Aorta (tissue), 5 donors: Measurements from ENCODE around the gene AFF4. TPM values are rescaled to one million over a fixed set of nuclear protein-coding genes. Genes with fewer than 3 reads are reported as not detected.

Experiments
- ATAC-seq: fragments of 200-7000 bp; cut with Tn5 transposase; one replicate; pipeline ENCODE4 v1.9.1; 2022; ENCODE audit warnings: moderate library complexity; ENCODE audit not compliant: low FRiP score
- DNase-seq, 2 donors: peaks; one replicate each; pipeline ENCODE4 v3.0.0-alpha.2; 2020
- H3K27ac ChIP-seq, 2 donors: one replicate each; pipeline ENCODE4 v1.5.1; 2013; ENCODE audit warnings: low read length in 2 of 2, mild to moderate bottlenecking in 2 of 2, moderate library complexity in 2 of 2, control low read depth in 1 of 2, inconsistent platforms in 1 of 2, low read depth in 1 of 2
- H3K27me3 ChIP-seq, 2 donors: one replicate each; pipeline ENCODE4 v1.6.1; 2013; ENCODE audit warnings: control low read depth in 1 of 2, low read length in 1 of 2, mild to moderate bottlenecking in 1 of 2, moderate library complexity in 1 of 2; ENCODE audit not compliant: insufficient read depth in 2 of 2, control insufficient read depth in 1 of 2
- H3K36me3 ChIP-seq, 2 donors: one replicate each; pipeline ENCODE4 v1.6.1; 2013; ENCODE audit warnings: control low read depth in 1 of 2, low read length in 1 of 2, mild to moderate bottlenecking in 1 of 2; ENCODE audit not compliant: insufficient read depth in 2 of 2, control insufficient read depth in 1 of 2
- H3K4me1 ChIP-seq, 2 donors: one replicate each; pipeline ENCODE4 v1.6.1; 2013; ENCODE audit warnings: low read length in 2 of 2, control low read depth in 1 of 2, mild to moderate bottlenecking in 1 of 2, moderate library complexity in 1 of 2; ENCODE audit not compliant: insufficient read depth in 2 of 2, control insufficient read depth in 1 of 2
- H3K4me3 ChIP-seq, 2 donors: one replicate each; pipeline ENCODE4 v1.5.1; 2013; ENCODE audit warnings: low read length in 2 of 2, control low read depth in 1 of 2, mild to moderate bottlenecking in 1 of 2
- H3K9me3 ChIP-seq: one replicate; pipeline ENCODE4 v1.6.1; 2013; ENCODE audit warnings: mild to moderate bottlenecking, low read length; ENCODE audit not compliant: control insufficient read depth
- WGBS, 2 donors: extraction: QIAGEN DNeasy Blood & Tissue Kit; methylation state at CpG; one replicate each; pipeline ENCODE4 v1.1.7; 2013; 5-methylcytosine and 5-hydroxymethylcytosine counted together
- intact Hi-C, 2 donors: fragments of 100-400 bp; cut with DNase I; formaldehyde crosslinking; loops; one replicate each; pipeline versions ENCODE4 v1.14.2 to v1.15.0; 2022
- polyA plus RNA-seq, 2 donors: library from polyadenylated mRNA; stranded (reverse); fragments of 200-250 nt; gene quantifications; one replicate each; pipeline ENCODE4 v1.2.3, GENCODE V29; 2013
- total RNA-seq, 2 donors: library from RNA; stranded (reverse); fragmentation: NEBNext Ultra II Directional; extraction: Animal tissue kit (Norgen Biotek cat#: 25700); gene quantifications; one replicate each; pipeline ENCODE4 v1.2.1, GENCODE V29; 2021
- donor health status: healthy with polysubstance abuse.
- donor health status: Bipolar disorder and iron deficiency.
- donor health status: DM: no; HTN: no; CAD: no.
- donor health status: DM: no; HTN: no; CAD: no.
- donor health status: DM: yes; HTN: yes; CAD: no.

AFF4 gene
- total and polyA plus RNA-seq, 4 donors = 8.4 to 131 (median 58.9) TPM

GRCh38 chr5:132905938-132906337 is 57.5 kb downstream of the AFF4 start:
- Histone ChIP-seq H3K9me3 (no peaks in the 10 kb centered on the region), H3K27ac (no peak overlapping the region), H3K36me3 (no peaks in the 10 kb centered on the region), H3K27me3 (no peaks in the 10 kb centered on the region), H3K4me3 (no peak overlapping the region), H3K4me1 (peaks cover 2 to 3% of the 10 kb centered on the region in 2 donors)
- DNase-seq (no peak), ATAC-seq (no peak)
- 81 to 83% methylated on average over 2 of the region's 2 CpGs for WGBS, 2 donors
- intact Hi-C loops = no loop called here

- no peak overlapping the region for H3K4me3 ChIP-seq
- intact Hi-C loops = no loop called here
- H3K27ac ChIP-seq = no peak overlapping the region
- peaks cover 0 to 3% of the 10 kb centered on the region in 2 donors for H3K4me1 ChIP-seq
- no peaks in the 10 kb centered on the region for H3K9me3 ChIP-seq
- no peak for ATAC-seq
- DNase-seq = no peak
- WGBS, 2 donors = 82 to 87% methylated on average over 3 of the region's 3 CpGs
- no peaks in the 10 kb centered on the region for H3K27me3 ChIP-seq
- peaks cover under 1 to 4% of the 10 kb centered on the region in 2 donors for H3K36me3 ChIP-seq
Measured at GRCh38 chr5:132901730-132902129, 61.7 kb downstream of the AFF4 start.

GRCh38 chr5:132901036-132901435 is 62.4 kb downstream of the AFF4 start:
- peaks cover under 1 to 3% of the 10 kb centered on the region in 2 donors for H3K4me1 ChIP-seq
- intact Hi-C loops = no loop called here
- peaks cover 5 to 8% of the 10 kb centered on the region in 2 donors for H3K36me3 ChIP-seq
- no peak overlapping the region for H3K4me3 ChIP-seq
- H3K27ac ChIP-seq = no peak overlapping the region
- DNase-seq (no peak), ATAC-seq (no peak)
- H3K27me3 ChIP-seq = no peaks in the 10 kb centered on the region
- no peaks in the 10 kb centered on the region for H3K9me3 ChIP-seq
- WGBS, 2 donors = 78 to 81% methylated on average over 4 of the region's 4 CpGs

- Histone ChIP-seq H3K27me3 (no peaks in the 10 kb centered on the region), H3K36me3 (peaks cover 6 to 11% of the 10 kb centered on the region in 2 donors), H3K4me1 (peaks cover 3 to 6% of the 10 kb centered on the region in 2 donors), H3K27ac (no peak overlapping the region), H3K9me3 (no peaks in the 10 kb centered on the region), H3K4me3 (no peak overlapping the region)
- DNase-seq (no peak), ATAC-seq (no peak)
- intact Hi-C loops = no loop called here
- 73 to 76% methylated on average over 3 of the region's 3 CpGs for WGBS, 2 donors
Measured at GRCh38 chr5:132898094-132898493, 65.3 kb downstream of the AFF4 start.

GRCh38 chr5:132896685-132897084 is 66.7 kb downstream of the AFF4 start:
- H3K9me3 ChIP-seq = no peaks in the 10 kb centered on the region
- H3K27me3 ChIP-seq = no peaks in the 10 kb centered on the region
- H3K4me1 ChIP-seq = peaks cover 3 to 6% of the 10 kb centered on the region in 2 donors
- intact Hi-C loops = no loop called here
- ATAC-seq (no peak), DNase-seq (no peak)
- peaks cover 9 to 11% of the 10 kb centered on the region in 2 donors for H3K36me3 ChIP-seq
- H3K4me3 ChIP-seq = no peak overlapping the region
- H3K27ac ChIP-seq = no peak overlapping the region
- WGBS, 2 donors = 76 to 77% methylated on average over 7 of the region's 7 CpGs

- H3K4me1 ChIP-seq = peaks cover 3 to 6% of the 10 kb centered on the region in 2 donors
- no peak for ATAC-seq
- WGBS, 2 donors = 33 to 41% methylated on average over 4 of the region's 4 CpGs
- H3K27ac ChIP-seq = no peak overlapping the region
- peaks cover 9 to 11% of the 10 kb centered on the region in 2 donors for H3K36me3 ChIP-seq
- H3K27me3 ChIP-seq = no peaks in the 10 kb centered on the region
- intact Hi-C loops = no loop called here
- no peak for DNase-seq
- H3K4me3 ChIP-seq = no peak overlapping the region
- H3K9me3 ChIP-seq = no peaks in the 10 kb centered on the region
Measured at GRCh38 chr5:132895719-132896305, 67.6 kb downstream of the AFF4 start.

- 90 to 93% methylated on average over 4 of the region's 4 CpGs for WGBS, 2 donors
- Histone ChIP-seq H3K9me3 (no peaks in the 10 kb centered on the region), H3K36me3 (peaks cover 4 to 12% of the 10 kb centered on the region in 2 donors)
Measured at GRCh38 chr5:132890817-132891216, 72.6 kb downstream of the AFF4 start.

GRCh38 chr5:132889501-132889900 is 73.9 kb downstream of the AFF4 start:
- H3K27ac ChIP-seq = no peak overlapping the region
- ATAC-seq (no peak), DNase-seq (no peak)
- intact Hi-C loops = no loop called here
- H3K27me3 ChIP-seq = no peaks in the 10 kb centered on the region
- peaks cover 4 to 12% of the 10 kb centered on the region in 2 donors for H3K36me3 ChIP-seq
- no peaks in the 10 kb centered on the region for H3K4me1 ChIP-seq
- no peaks in the 10 kb centered on the region for H3K9me3 ChIP-seq
- no peak overlapping the region for H3K4me3 ChIP-seq

More at GRCh38 chr5:132890817-132891216, 72.6 kb downstream of the AFF4 start:
- intact Hi-C loops = no loop called here
- Histone ChIP-seq H3K27me3 (no peaks in the 10 kb centered on the region), H3K27ac (no peak overlapping the region), H3K4me1 (peaks cover 0 to 2% of the 10 kb centered on the region in 2 donors), H3K4me3 (no peak overlapping the region)
- DNase-seq (no peak), ATAC-seq (no peak)

- H3K4me1 ChIP-seq = no peaks in the 10 kb centered on the region
- no peaks in the 10 kb centered on the region for H3K9me3 ChIP-seq
- H3K36me3 ChIP-seq = peaks cover 4 to 14% of the 10 kb centered on the region in 2 donors
- DNase-seq (no peak), ATAC-seq (no peak)
- H3K27ac ChIP-seq = no peak overlapping the region
- intact Hi-C loops = no loop called here
- no peaks in the 10 kb centered on the region for H3K27me3 ChIP-seq
- WGBS, 2 donors = 42 to 63% methylated on average over 1 of the region's 1 CpG
- no peak overlapping the region for H3K4me3 ChIP-seq
Measured at GRCh38 chr5:132887283-132887682, 76.2 kb downstream of the AFF4 start.
